C4-2B (cell line): ENCODE data around the gene GTF2A1.
A peak's percentile ranks its signal among the peaks of the same experiment; 100 is the strongest.

Source experiments
- H3K27ac ChIP-seq: fragments of 450-650 bp; 2 replicates; pipeline ENCODE4 v1.5.1; 2017
- ZFX ChIP-seq: fragments of 450-650 bp; IDR thresholded peaks from 2 replicates; pipeline ENCODE4 v1.6.1; 2017
- TF ChIP-seq, protein P1 (sequence below): fragments of 450-650 bp; conservative IDR thresholded peaks from 2 replicates; pipeline ENCODE4 v1.5.1; 2017; ENCODE audit warnings: mild to moderate bottlenecking

Gene GTF2A1

DNA sequence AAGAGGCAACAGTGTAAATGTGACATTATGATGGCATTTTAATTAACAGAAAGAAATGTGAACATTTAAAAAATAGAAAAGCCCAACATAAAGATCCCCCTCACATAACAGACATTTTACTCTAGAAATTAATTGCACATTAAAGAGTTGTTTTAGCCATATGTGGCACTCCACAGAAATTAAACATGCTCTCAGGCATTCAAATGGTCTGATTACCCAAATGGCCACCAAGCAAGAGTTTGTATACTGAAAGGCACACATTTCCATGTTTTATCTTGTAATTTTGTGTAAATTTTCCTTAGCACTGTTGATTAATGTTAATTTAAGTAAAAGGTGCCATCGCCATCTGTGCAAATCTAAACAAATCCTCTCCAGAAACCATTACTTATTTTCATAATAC is 43.5 kb downstream of the GTF2A1 start:
- no peak overlapping the region for H3K27ac ChIP-seq
- TF ChIP-seq ZFX = no peak
- TF ChIP-seq, protein P1, sequence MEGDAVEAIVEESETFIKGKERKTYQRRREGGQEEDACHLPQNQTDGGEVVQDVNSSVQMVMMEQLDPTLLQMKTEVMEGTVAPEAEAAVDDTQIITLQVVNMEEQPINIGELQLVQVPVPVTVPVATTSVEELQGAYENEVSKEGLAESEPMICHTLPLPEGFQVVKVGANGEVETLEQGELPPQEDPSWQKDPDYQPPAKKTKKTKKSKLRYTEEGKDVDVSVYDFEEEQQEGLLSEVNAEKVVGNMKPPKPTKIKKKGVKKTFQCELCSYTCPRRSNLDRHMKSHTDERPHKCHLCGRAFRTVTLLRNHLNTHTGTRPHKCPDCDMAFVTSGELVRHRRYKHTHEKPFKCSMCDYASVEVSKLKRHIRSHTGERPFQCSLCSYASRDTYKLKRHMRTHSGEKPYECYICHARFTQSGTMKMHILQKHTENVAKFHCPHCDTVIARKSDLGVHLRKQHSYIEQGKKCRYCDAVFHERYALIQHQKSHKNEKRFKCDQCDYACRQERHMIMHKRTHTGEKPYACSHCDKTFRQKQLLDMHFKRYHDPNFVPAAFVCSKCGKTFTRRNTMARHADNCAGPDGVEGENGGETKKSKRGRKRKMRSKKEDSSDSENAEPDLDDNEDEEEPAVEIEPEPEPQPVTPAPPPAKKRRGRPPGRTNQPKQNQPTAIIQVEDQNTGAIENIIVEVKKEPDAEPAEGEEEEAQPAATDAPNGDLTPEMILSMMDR = no peak

DNA sequence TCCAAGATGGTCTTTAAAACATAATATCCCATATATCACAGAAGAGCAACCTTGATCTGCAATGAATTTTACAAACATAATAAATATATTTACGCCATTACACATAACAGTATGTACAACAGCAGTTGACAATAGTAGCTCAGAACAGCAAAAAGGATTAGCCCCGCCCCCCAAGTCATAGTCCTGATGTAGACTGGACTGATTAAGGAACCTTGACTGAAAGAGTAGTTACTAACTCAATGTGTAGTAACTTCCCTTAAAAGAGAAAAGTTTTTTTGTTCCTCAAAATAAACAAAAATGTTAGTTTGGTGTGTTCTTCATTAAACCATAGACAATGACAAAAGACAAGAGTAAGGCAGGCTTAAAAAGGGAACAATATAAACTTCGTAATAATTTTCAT is 44.5 kb downstream of the GTF2A1 start:
- no peak overlapping the region for H3K27ac ChIP-seq
- TF ChIP-seq, protein P1 = no peak
- TF ChIP-seq ZFX = no peak

DNA sequence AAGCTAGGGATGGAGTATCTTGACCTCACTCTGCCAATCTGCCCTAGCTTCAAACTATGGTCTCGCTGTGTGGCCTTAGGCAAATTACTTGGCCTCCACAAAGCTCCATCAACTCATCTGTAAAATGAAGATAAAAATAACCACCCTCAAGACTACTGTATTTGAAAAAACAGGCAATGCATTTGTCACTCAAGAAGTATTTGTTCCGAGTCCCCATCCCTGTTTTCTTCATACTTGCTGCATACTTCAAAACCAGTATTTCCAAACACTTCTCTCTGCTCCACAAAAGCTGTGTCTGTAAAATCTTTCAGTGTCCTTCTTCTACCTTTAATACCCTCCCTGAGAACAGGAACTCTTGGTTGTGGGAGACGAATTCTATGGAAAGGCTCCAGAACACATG is 47.9 kb downstream of the GTF2A1 start:
- no peak overlapping the region for H3K27ac ChIP-seq
- no peak for TF ChIP-seq ZFX
- TF ChIP-seq, protein P1 = no peak

DNA sequence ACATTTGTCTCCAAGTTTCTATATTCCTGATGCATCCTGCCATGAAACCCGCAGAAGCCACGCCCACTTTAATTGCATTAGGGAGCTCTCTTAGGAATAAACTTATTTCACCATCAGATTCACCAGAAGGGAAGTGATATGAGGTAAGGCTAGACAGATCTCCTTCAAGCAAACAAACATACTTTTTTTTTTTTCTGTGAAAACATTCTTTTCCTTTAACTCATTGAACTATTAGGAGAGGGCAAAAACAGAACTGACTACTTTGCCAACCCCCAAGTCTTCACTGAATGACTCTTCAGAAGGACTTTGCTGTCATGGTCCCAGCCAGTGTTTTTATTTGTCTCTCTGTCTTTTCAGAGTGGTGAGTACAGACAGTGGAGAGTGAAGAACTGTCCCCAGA is 48.4 kb downstream of the GTF2A1 start:
- H3K27ac ChIP-seq = no peak overlapping the region
- TF ChIP-seq, protein P1 = no peak
- no peak for TF ChIP-seq ZFX

DNA sequence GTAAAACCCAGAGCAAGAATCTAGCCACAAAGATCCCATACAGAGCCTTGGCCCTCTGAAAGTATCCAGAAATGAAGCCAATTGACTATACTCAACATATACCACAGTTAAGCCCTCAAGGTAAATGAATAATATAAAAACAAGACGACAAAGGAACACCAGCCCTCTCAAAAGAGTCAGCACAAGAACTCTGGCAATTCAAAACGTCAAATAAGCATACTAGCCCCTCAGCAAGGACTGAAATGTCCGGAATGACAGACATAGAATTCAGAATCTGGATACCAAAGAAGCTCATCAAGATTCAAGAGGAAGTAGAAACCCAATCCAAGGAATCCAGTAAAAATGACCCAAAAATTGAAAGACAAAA is 49.9 kb downstream of the GTF2A1 start:
- TF ChIP-seq ZFX = no peak
- TF ChIP-seq, protein P1 = peak; percentile 43
- peak overlapping the region; percentile 86 for H3K27ac ChIP-seq

DNA sequence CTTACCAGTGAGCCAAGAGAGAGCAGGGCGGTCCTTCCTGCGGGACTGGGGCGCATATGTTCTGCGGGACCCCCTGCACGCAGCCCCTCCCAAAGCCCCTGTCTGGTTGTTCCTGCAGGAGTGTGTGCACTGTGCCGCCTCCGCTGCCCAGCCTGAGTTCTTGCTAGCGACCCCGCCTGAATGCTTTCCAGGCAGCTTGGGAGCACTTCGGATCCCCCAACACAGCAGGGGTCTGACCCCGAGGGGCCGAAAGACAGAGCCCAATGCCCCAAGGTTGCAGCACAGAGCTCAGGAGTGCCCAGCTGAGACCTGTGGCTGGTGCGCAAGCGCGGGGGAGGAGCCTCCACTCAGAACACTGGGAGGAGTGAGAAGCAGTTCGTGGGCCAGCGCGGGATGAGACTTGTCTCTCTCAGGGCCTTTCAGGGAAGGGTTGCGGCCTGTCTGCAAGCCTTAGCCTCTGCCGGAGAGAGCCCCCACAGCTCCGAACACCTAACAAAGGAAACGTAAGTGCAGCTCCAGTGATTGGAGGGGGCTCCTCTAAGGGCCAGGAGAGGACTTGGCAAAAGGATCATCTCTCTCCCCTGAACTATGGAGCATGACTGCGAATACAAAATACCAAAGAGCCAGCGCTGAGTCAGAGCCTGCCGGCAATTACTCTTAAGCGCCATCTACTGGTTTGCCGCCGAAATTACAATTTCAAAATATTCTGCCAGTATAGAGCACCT is 50.5 kb downstream of the GTF2A1 start:
- peak overlapping the region; percentile 86 for H3K27ac ChIP-seq
- TF ChIP-seq, protein P1 = peak; percentile 96
- peak; percentile 48 for TF ChIP-seq ZFX

DNA sequence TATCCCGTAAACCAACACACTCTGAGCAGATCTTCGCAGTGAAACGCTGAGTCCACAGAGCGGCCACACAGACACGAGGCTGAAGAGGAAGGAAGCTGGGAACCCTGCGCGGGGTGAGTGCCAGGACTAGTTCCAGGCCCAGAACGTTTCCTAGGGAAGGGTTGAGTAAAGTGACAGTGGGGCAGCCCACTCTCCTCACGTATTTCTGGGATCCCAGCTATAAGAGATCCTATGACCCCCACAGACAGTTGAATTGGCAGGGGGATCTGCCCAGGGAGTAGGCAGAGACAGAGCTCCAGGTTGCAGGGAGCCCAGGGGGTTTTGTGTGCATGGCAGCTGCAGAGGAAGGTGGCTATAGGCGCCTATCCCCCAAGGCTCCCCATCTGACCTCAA is 51.1 kb downstream of the GTF2A1 start:
- peak overlapping the region; percentile 86 for H3K27ac ChIP-seq
- TF ChIP-seq, protein P1 = no peak
- TF ChIP-seq ZFX = no peak
